HepG2 (cell line): ENCODE measurements around the gene COG8. TPM values are rescaled to one million over a fixed set of nuclear protein-coding genes. Genes with fewer than 3 reads are reported as not detected.
A peak's percentile ranks its signal among the peaks of the same experiment; 100 is the strongest.

Experiments used
- AGO2 ChIP-seq: fragments of 200-400 bp; formaldehyde crosslinking; optimal IDR thresholded peaks from 2 replicates; pipeline ENCODE3; 2017; ENCODE audit warnings: mild to moderate bottlenecking, low read depth, low read length, moderate library complexity
- AHDC1 ChIP-seq: sonication (generic); formaldehyde crosslinking; IDR thresholded peaks from 2 replicates; pipeline ENCODE4 v1.5.1; 2020; ENCODE audit warnings: mild to moderate bottlenecking, missing genetic modification reagents, borderline replicate concordance
- ESRRA ChIP-seq: sonication (generic); formaldehyde crosslinking; IDR thresholded peaks from 2 replicates; pipeline ENCODE4 v1.5.1; 2020; ENCODE audit warnings: mild to moderate bottlenecking, low read depth, missing genetic modification reagents
- HDAC1 ChIP-seq: sonication (generic); formaldehyde crosslinking; IDR thresholded peaks from 2 replicates; pipeline ENCODE4 v1.5.1; 2020; ENCODE audit warnings: mild to moderate bottlenecking, missing genetic modification reagents
- HMGXB3 ChIP-seq: sonication (generic); formaldehyde crosslinking; IDR thresholded peaks from 2 replicates; pipeline ENCODE4 v1.4.0; 2020; ENCODE audit warnings: missing genetic modification reagents, borderline replicate concordance
- KAT2B ChIP-seq: fragments of 150-350 bp; IDR thresholded peaks from 2 replicates; pipeline ENCODE4 v1.6.1; 2014; ENCODE audit warnings: low read depth, low read length, borderline replicate concordance
- MTA3 ChIP-seq: sonication (generic); formaldehyde crosslinking; IDR thresholded peaks from 2 replicates; pipeline ENCODE4 v1.4.0; 2020; ENCODE audit warnings: missing genetic modification reagents
- NR2C2 ChIP-seq: sonication (generic); formaldehyde crosslinking; IDR thresholded peaks from 2 replicates; pipeline ENCODE4 v1.4.0; 2020; ENCODE audit warnings: missing genetic modification reagents, mild to moderate bottlenecking, moderate library complexity, borderline replicate concordance
- RARA ChIP-seq: IDR thresholded peaks from 2 replicates; pipeline ENCODE4 v1.6.1; 2016; ENCODE audit warnings: missing genetic modification reagents, missing compliant biosample characterization
- SIN3A ChIP-seq: IDR thresholded peaks from 2 replicates; pipeline ENCODE4 v1.6.1; 2011; ENCODE audit warnings: low read depth, mild to moderate bottlenecking, control low read depth, low read length, borderline replicate concordance
- ZBTB33 ChIP-seq: sonication (generic); formaldehyde crosslinking; IDR thresholded peaks from 2 replicates; pipeline ENCODE4 v1.4.0; 2020; ENCODE audit warnings: missing genetic modification reagents
- ZC3H13 ChIP-seq: sonication (generic); formaldehyde crosslinking; IDR thresholded peaks from 2 replicates; pipeline ENCODE4 v1.8.1; 2023; ENCODE audit warnings: mild to moderate bottlenecking, missing genetic modification reagents, moderate library complexity
- ZNF12 ChIP-seq: sonication (generic); formaldehyde crosslinking; IDR thresholded peaks from 2 replicates; pipeline ENCODE4 v1.5.0; 2020; ENCODE audit warnings: missing genetic modification reagents
- ZNF331 ChIP-seq: sonication (generic); formaldehyde crosslinking; IDR thresholded peaks from 2 replicates; pipeline ENCODE4 v1.4.0; 2020; ENCODE audit warnings: missing genetic modification reagents
- ZNF563 ChIP-seq: sonication (generic); formaldehyde crosslinking; IDR thresholded peaks from 2 replicates; pipeline ENCODE4 v1.8.0; 2022; ENCODE audit warnings: mild to moderate bottlenecking, moderate library complexity, missing genetic modification reagents
- ZNF619 ChIP-seq: sonication (generic); formaldehyde crosslinking; IDR thresholded peaks from 2 replicates; pipeline ENCODE4 v1.4.0; 2020; ENCODE audit warnings: mild to moderate bottlenecking, missing genetic modification reagents
- ZNF839 ChIP-seq: sonication (generic); formaldehyde crosslinking; IDR thresholded peaks from 2 replicates; pipeline ENCODE4 v1.4.0; 2020; ENCODE audit warnings: missing genetic modification reagents, mild to moderate bottlenecking, borderline replicate concordance
- ZNF891 ChIP-seq: sonication (generic); formaldehyde crosslinking; IDR thresholded peaks from 2 replicates; pipeline ENCODE4 v1.5.0; 2020; ENCODE audit warnings: mild to moderate bottlenecking, missing genetic modification reagents
- polyA plus RNA-seq, 8 experiments: library from polyadenylated mRNA; depleted of rRNA in 3 of 8; stranded (reverse) in 7 of 8; unstranded in 1 of 8; fragments of >200 nt; fragmentation: Illumina TruSeq in 4 of 8; extraction: Trizol in 4 of 8; gene quantifications; 2 replicates each; pipeline versions ENCODE4 v1.2.1 to v1.2.3, GENCODE V29; 2011 to 2016; ENCODE audit warnings: low read depth in 4 of 8, missing spikeins in 1 of 8, mixed read lengths in 1 of 8; ENCODE audit not compliant: insufficient read depth in 1 of 8
- total RNA-seq, 5 experiments: library from RNA; depleted of rRNA; stranded (reverse); fragments of >200 nt; fragmentation: Illumina TruSeq; extraction: Trizol; gene quantifications; 2 replicates each; pipeline ENCODE4 v1.2.3, GENCODE V29; 2016; ENCODE audit warnings: low read depth in 1 of 5

COG8 gene
- total and polyA plus RNA-seq, 2 of the 13 experiments (the other 11 are each of a cell fraction or from before 2014, with no cell fraction given): 45.5 to 52.1 TPM

GRCh38 chr16:69363281-69363717 is 23.9 kb upstream of the COG8 start (continued):
- 0 out of 2 replicates have a peak, but pooled peaks have one; percentile 40 for TF ChIP-seq ESRRA
- no peak for TF ChIP-seq MTA3
- TF ChIP-seq ZNF891: no peak
- peak; percentile 63; the same call in 1 of the 2 replicates for TF ChIP-seq ZNF12 (CRISPR knock-in tag)
- TF ChIP-seq RARA (CRISPR knock-in tag): 0 out of 2 replicates have a peak, but pooled peaks have one; percentile 15
- no peak for TF ChIP-seq AGO2
- peak; percentile 76; the same call in 1 of the 2 replicates for TF ChIP-seq ZC3H13 (CRISPR knock-in tag)
- TF ChIP-seq ZBTB33 (CRISPR knock-in tag): no peak
- no peak for TF ChIP-seq NR2C2 (CRISPR knock-in tag)
- TF ChIP-seq ZNF839 (CRISPR knock-in tag): no peak
- TF ChIP-seq HMGXB3 (CRISPR knock-in tag): no peak
- TF ChIP-seq KAT2B: no peak
- TF ChIP-seq ZNF331 (CRISPR knock-in tag): no peak
- TF ChIP-seq AHDC1 (CRISPR knock-in tag): no peak
- no peak for TF ChIP-seq SIN3A
- TF ChIP-seq HDAC1 (CRISPR knock-in tag): no peak
- peak; percentile 82; the same call in 1 of the 2 replicates for TF ChIP-seq ZNF619 (CRISPR knock-in tag)
- TF ChIP-seq ZNF563 (CRISPR knock-in tag): no peak
